Raji (cell line): Measurements from ENCODE around the gene NAA40.

ENCODE experiments used
- POLR2A ChIP-seq: IDR thresholded peaks from 2 replicates; pipeline ENCODE4 v1.6.1; 2011; ENCODE audit warnings: low read depth, low read length, control low read depth; ENCODE audit not compliant: insufficient read depth

The NAA40 gene

DNA sequence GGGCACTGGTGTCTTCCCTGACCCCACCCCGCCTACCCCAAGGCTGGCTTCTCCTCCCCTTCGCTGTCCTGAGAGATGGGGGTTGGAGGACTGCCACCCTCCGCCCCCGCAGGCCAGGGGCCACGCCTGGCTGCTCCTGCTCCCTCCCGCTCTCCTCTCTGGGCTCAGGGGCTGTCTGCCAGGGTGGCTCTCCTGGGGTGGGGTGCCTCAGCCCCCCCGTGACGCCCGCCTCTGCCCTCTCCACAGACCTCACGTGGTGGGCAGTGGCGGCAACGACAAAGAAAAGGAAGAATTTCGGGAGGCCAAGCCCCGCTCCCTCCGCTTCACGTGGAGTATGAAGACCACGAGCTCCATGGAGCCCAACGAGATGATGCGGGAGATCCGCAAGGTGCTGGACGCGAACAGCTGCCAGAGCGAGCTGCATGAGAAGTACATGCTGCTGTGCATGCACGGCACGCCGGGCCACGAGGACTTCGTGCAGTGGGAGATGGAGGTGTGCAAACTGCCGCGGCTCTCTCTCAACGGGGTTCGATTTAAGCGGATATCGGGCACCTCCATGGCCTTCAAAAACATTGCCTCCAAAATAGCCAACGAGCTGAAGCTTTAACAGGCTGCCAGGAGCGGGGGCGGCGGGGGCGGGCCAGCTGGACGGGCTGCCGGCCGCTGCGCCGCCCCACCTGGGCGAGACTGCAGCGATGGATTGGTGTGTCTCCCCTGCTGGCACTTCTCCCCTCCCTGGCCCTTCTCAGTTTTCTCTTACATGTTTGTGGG is 30.0 kb upstream of the NAA40 start:
- TF ChIP-seq POLR2A = no peak

DNA sequence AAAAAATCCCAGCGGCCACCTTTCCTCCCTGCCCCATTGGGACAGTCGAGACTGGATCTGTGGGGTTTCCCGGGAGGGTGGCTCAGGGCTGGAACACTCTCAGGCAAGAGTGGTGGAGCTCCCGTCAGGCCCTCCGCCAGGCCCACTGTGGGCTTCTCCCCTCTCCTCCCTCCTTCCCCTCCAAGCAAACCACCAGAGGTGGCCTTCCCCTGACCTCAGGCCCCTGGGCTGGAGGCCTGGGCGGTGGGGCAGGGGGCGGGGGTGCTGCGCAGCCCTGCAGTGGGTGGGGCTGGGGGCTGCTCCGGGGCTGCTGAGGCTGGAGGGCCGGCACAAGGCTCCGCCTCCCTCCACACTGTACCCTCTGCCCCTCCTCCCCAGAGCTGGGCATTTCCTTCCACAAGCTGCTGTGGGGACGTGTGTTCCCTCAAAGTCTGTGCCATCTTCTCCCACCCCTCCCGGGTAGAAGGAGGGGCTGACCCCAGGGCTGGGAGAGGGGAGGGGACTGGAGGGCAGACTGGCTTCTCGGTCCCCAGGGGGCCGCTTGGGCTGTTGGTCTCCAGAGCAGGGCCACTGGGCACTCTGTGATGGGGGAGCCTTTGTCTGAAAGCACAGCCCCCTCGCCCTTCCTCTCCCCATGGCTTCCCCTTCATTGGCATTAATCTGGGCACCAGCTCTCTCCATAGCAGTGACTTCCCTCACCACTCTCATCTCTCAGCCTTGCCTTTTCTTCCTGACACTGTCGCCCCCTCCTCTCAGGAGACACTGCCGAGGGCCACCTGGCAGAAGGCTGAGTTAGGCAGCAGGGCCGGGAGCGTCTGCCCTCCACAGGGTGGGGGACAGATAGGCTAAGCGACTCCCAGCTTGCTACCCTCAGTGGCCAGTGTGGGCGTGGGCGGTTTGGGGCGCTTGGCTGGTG is 29.0 kb upstream of the NAA40 start:
- no peak for TF ChIP-seq POLR2A

DNA sequence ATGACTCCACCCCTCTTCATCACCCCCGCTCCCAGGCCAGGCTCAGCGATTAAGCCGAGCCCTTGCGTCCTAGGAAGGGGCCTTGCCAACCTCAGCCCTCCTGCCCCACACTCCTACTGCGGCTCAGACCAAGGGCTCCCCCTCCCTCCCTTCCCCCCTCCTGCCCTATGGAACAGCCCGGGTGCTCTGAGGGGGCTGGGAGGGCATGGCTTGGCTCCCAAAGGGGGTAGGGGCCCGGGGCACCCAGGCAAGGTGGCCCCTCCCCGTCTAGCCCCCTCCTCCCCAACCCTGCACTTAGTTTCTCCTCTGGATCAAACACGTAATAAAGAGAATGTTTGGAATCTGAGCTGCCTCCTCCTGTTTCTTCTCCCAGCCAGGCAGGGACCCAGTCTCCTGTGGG is 28.1 kb upstream of the NAA40 start:
- TF ChIP-seq POLR2A = no peak

- no peak for TF ChIP-seq POLR2A
Measured at GRCh38 chr11:63911440-63911839, 27.4 kb upstream of the NAA40 start.

GRCh38 chr11:63911876-63912275 is 26.9 kb upstream of the NAA40 start:
- TF ChIP-seq POLR2A = no peak

GRCh38 chr11:63912678-63913077 is 26.1 kb upstream of the NAA40 start:
- no peak for TF ChIP-seq POLR2A

DNA sequence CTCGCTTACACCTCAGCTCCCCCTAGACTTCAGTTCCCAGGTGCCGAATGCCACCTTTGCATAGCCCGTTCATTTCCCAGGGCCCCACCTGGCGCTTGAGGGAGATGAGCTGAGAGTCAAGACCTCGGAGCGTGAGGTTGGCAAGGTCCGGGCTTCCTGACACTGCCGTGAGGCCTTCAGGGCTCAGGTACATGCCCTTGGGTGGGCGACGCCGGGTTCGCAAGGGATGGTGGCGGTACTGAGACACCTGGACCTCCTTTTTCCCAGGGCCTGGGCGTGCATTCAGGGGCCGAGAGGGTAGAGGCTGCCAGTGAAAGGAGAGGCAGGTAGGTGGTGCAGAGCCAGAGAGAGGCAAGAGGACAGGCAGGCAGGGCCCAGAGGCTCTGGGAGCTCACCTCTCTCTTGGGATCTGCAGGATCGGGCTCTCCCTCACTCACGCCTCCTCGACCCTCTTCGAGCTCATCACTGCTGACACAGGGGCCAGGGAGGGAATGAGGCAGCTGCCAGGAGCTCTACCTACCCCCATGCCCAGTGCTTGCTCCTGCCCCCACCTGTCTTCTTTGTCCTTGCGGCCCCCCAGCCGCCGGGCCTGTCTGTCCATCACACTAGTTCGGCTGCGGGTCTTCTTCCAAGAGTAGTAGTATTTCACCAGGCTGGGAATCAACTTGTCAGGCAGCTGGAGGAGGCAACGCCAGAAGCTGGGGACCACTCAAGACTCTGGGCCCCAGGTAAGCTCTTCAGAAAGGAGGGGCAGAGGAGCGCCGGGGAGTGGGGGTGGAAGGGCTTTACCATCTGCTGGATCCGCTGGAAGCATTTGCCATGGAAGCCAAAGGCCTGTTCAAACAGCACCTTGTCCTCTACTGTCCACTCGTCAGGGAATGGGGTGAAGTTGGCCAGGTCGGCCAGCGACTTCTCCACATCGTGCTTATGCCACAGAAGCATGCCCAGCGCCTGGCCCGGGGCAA is 24.7 kb upstream of the NAA40 start:
- no peak for TF ChIP-seq POLR2A

- TF ChIP-seq POLR2A = no peak
Measured at GRCh38 chr11:63914896-63915691, 23.7 kb upstream of the NAA40 start.

- no peak for TF ChIP-seq POLR2A
Measured at GRCh38 chr11:63915961-63916836, 22.6 kb upstream of the NAA40 start.

GRCh38 chr11:63916837-63917691 is 21.7 kb upstream of the NAA40 start, which contains the start of gene RCOR2:
TSS of gene RCOR2 (minus strand) at chr11:63917164. CDS start at chr11:63916456, 708 bp downstream.
- no peak for TF ChIP-seq POLR2A

GRCh38 chr11:63917692-63918506 is 20.9 kb upstream of the NAA40 start:
- TF ChIP-seq POLR2A = no peak
